H1 (cell line): ENCODE results near the gene AFG1L.
A peak's percentile ranks its signal among the peaks of the same experiment; 100 is the strongest.

Source experiments
- CHD1 ChIP-seq: IDR thresholded peaks from 2 replicates; pipeline ENCODE4 v1.6.1; 2012; ENCODE audit warnings: low read depth, low read length, improper control_type of control experiment
- HDAC2 ChIP-seq, 2 experiments: fragments of 300-600 bp in 1 of 2; sonication (generic) in 1 of 2; IDR thresholded peaks; 2 replicates each; pipeline ENCODE4 v1.6.1; 2011 to 2012; ENCODE audit warnings: low read depth in 2 of 2, low read length in 2 of 2, mild to moderate bottlenecking in 2 of 2, moderate library complexity in 2 of 2, borderline replicate concordance in 1 of 2, inconsistent platforms in 1 of 2
- JUND ChIP-seq: IDR thresholded peaks from 2 replicates; pipeline ENCODE4 v1.6.1; 2011; ENCODE audit warnings: mild to moderate bottlenecking, improper control_type of control experiment, low read length
- KDM1A ChIP-seq: fragments of 200-600, 300-600 bp; sonication (generic); IDR thresholded peaks from 2 replicates; pipeline ENCODE4 v1.7.1; 2016; ENCODE audit warnings: mild to moderate bottlenecking, low read length, borderline replicate concordance
- POLR2A ChIP-seq, 2 experiments: IDR thresholded peaks; 1 replicate in 1 of 2; 2 replicates in 1 of 2; pipeline ENCODE4 v1.6.1; 2011; ENCODE audit warnings: low read depth in 2 of 2, low read length in 2 of 2, mild to moderate bottlenecking in 2 of 2; ENCODE audit errors: control extremely low read depth in 1 of 2
- RBBP5 ChIP-seq: IDR thresholded peaks from 2 replicates; pipeline ENCODE4 v1.7.1; 2012; ENCODE audit warnings: low read depth, mild to moderate bottlenecking, inconsistent platforms, low read length, moderate library complexity, borderline replicate concordance
- SIX5 ChIP-seq: IDR thresholded peaks from 2 replicates; pipeline ENCODE4 v1.6.1; 2011; ENCODE audit warnings: mild to moderate bottlenecking, low read depth, low read length
- TAF7 ChIP-seq: optimal IDR thresholded peaks from 2 replicates; pipeline ENCODE3; 2011; ENCODE audit warnings: low read depth, mild to moderate bottlenecking, inconsistent platforms, low read length, moderate library complexity, borderline replicate concordance
- TF ChIP-seq, protein P1 (sequence below), 3 experiments: IDR thresholded peaks; 1 replicate in 2 of 3; 2 replicates in 1 of 3; pipeline versions ENCODE4 v1.5.1 to v1.6.1; 2011; ENCODE audit warnings: low read length in 3 of 3, mild to moderate bottlenecking in 3 of 3, inconsistent platforms in 2 of 3, low read depth in 1 of 3, moderate library complexity in 1 of 3; ENCODE audit not compliant: insufficient read depth in 1 of 3; ENCODE audit errors: control extremely low read depth in 1 of 3

DNA sequence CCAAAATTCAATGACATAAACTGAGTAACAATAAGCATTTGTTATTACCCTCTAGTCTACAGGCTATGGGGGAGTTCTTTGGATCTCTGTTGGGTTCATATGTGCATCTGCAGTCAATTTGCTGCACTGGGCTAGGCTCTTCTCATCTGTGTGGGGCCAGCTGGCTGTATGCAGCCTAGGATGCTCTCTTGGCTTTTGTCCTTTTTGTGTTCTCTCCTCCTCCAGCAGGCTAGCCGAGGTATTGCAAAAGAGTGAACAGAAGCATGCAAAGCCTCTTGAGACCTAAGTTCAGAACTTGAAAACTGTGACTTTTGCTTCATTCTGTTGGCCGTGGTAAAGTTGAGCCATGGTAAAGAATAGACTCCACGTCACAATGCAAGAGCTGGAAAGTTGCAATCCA lies 203.0 kb downstream of the AFG1L start:
- TF ChIP-seq JUND (no peak), SIX5 (no peak), HDAC2 (IDR thresholded peaks at IDR 0.05; ENCODE audit: borderline replicate concordance in 1 of 2, low read depth in 2 of 2, low read length in 2 of 2) (no peak), RBBP5 (no peak), POLR2A (IDR thresholded peaks at IDR 0.05; ENCODE audit: control extremely low read depth in 1 of 2, low read depth in 2 of 2, low read length in 2 of 2) (no peak), CHD1 (no peak), TAF7 (no peak), KDM1A (no peak)
- TF ChIP-seq, protein P1, sequence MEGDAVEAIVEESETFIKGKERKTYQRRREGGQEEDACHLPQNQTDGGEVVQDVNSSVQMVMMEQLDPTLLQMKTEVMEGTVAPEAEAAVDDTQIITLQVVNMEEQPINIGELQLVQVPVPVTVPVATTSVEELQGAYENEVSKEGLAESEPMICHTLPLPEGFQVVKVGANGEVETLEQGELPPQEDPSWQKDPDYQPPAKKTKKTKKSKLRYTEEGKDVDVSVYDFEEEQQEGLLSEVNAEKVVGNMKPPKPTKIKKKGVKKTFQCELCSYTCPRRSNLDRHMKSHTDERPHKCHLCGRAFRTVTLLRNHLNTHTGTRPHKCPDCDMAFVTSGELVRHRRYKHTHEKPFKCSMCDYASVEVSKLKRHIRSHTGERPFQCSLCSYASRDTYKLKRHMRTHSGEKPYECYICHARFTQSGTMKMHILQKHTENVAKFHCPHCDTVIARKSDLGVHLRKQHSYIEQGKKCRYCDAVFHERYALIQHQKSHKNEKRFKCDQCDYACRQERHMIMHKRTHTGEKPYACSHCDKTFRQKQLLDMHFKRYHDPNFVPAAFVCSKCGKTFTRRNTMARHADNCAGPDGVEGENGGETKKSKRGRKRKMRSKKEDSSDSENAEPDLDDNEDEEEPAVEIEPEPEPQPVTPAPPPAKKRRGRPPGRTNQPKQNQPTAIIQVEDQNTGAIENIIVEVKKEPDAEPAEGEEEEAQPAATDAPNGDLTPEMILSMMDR (IDR thresholded peaks at IDR 0.05; ENCODE audit: control extremely low read depth in 1 of 3, insufficient read depth in 1 of 3, low read depth in 1 of 3, low read length in 3 of 3): peak; percentile 8 to 66 (median 54)
